Activated T-helper 9 cell treated with anti-CD3 and anti-CD28 coated beads, Interleukin-2, amount 50 U/mL, for 16 hours (primary cell): Measurements from ENCODE around the gene ARHGAP5.

ENCODE experiments used
- DNase-seq: peaks from one replicate; pipeline ENCODE4 v3.0.0-alpha.2; 2020; ENCODE audit warnings: low read depth

The ARHGAP5 gene, protein sequence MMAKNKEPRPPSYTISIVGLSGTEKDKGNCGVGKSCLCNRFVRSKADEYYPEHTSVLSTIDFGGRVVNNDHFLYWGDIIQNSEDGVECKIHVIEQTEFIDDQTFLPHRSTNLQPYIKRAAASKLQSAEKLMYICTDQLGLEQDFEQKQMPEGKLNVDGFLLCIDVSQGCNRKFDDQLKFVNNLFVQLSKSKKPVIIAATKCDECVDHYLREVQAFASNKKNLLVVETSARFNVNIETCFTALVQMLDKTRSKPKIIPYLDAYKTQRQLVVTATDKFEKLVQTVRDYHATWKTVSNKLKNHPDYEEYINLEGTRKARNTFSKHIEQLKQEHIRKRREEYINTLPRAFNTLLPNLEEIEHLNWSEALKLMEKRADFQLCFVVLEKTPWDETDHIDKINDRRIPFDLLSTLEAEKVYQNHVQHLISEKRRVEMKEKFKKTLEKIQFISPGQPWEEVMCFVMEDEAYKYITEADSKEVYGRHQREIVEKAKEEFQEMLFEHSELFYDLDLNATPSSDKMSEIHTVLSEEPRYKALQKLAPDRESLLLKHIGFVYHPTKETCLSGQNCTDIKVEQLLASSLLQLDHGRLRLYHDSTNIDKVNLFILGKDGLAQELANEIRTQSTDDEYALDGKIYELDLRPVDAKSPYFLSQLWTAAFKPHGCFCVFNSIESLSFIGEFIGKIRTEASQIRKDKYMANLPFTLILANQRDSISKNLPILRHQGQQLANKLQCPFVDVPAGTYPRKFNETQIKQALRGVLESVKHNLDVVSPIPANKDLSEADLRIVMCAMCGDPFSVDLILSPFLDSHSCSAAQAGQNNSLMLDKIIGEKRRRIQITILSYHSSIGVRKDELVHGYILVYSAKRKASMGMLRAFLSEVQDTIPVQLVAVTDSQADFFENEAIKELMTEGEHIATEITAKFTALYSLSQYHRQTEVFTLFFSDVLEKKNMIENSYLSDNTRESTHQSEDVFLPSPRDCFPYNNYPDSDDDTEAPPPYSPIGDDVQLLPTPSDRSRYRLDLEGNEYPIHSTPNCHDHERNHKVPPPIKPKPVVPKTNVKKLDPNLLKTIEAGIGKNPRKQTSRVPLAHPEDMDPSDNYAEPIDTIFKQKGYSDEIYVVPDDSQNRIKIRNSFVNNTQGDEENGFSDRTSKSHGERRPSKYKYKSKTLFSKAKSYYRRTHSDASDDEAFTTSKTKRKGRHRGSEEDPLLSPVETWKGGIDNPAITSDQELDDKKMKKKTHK (N-terminal part only)

DNA sequence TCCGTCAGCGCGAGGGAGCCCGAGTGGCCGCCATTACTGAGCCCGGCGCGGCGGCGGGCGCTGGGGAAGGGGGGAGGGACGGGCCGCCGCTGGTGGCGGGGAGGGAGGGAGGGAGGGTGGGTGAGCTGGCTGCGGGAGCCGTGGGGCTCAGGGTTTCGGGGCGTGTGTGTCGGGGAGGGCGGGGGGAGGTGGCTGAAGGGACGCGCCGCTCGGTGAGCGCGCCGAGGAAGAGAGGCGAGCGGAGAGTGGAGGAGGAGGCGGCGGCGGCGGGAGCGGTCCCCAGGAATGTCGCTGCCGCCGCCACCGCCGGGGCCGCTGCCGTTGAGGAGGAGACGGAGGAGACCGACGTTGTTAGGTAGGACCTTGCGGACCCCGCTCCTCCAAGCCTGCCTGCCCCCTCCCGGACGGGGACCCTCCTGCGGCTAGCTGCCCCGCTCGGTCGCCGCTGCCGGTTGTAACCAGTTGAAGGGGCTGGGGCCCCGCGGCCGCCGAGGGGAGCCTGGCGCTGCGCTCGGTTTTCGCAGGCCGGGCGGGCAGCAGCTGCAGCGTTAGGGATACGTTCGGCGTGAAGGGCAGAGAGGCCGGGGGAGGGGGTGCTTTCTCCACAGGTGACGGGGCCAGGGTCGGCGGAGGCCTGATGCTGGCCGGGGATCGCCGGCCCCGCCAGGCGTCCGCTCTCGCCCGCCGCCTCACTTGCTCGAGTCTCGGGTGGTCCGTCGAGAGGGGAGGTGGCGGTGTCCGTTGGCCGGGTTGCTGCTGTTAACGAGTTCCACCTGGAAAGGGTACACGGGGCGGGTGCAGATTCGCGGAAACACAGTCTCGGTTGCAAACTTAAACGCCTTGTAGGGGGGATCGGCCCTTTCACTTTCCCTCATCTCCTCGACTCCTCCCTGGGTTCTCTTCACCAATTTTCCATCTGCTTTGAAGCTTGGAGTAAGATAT lies at the start of gene ARHGAP5:
Gene ARHGAP5 (plus strand): TSS at position 224 of the 942 bp plus-strand sequence. CDS start 13,366 bp downstream, outside the sequence.
- DNase-seq: peak; percentile 68

DNA sequence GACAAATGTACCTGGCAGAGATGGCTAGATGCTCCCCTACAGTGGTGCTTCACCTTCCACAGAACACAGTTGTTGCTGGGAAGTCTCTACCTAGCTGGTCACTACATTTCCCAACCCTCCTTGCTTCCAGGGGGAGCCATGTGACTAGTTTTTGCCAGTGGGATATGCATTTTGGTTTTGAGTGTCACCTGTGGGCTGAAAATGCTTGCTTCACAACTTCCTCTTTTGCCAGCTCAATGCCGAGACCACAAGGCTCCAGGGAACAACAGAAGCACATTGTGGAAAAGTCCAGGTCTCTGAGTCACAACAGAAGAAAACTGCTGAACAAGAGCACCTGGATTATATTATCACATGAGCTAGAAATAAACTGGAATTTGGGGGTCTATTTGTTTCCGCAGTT lies 48.5 kb upstream of the ARHGAP5 start:
- no peak for DNase-seq

DNA sequence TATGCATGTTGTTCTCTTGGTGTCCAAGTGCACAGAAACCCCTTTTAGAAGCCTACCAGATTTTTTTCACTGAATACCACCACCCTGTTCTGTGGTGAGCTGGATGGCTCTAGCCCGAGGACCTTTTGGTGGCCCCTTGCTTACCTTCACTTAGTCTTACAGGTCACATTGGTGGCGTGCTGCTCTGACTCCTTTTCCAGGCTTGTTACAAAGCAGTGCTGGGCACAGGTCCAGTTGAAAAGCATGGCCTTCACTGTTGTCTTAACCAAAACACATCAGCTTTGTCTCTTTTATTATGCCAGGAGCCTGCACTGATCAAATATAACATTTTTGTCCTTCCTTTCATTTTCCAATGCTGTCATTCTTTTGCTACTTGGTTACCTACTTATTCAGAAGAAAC lies 43.6 kb upstream of the ARHGAP5 start:
- no peak for DNase-seq

DNA sequence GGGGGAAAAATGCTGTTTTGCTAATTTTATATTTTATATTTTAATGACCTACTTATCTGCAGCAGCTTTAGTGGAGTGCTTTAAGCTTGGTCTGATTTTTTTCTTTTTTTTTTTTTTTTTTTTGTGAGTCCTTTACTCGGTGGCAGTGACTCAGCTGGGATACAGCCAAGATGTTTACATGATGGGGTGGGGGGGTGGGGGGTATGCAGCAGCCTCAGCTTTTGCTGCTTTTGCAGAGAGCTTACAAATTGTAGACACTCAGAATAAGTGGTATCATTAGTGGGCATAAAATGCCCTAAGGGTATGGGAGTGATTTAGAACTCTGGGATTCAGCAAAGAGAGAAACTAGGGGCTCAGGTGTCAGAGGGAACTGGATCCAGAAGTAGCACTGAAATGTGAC lies 38.2 kb upstream of the ARHGAP5 start:
- DNase-seq: no peak

DNA sequence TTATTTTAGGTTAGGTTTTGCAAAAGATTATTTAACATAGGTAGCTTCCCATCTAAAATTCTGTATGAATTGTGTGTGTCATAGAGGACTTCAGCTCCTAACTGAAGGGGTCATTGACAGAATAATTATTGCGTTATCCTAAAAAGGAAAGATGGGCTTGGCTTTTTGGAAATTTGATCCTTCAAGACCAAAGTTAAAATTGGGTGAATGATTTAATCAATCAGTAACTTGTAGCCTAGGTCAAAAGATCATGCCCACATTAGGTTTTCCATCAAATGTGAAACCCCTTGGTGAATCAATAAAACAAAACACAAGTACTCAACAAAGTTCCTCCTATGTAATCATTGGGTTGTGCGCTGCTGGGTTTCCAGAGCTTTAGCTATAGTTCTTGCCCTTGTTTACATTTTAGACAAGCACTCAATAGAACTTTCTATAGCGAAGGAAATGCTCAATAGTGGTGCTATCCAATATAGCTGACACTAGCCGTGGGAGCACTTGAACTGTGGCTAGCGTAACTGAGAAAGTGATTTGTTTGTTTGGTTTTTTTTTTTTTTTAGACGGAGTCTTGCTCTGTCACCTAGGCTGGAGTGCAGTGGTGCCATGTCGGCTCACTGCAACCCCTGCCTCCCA lies 37.6 kb upstream of the ARHGAP5 start:
- DNase-seq: no peak

DNA sequence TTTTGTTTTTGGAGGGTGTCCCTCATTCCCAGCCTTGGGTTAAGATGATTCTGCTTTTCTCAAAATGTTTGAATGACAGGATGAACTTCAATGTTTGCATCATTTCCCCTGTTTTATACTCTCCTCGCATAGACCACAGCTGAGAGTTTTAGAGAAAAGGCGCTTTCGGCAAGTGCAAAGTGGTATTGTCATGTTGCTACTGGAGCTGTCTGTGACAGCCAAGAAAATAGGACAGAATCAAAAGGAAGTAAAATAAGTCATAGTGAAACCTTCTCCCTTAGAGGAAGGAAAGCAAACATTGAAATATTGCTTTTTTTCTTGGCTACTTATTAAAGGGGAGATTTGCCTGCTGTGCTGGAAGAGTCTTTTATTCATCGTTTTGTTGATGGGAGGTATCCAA lies 33.5 kb upstream of the ARHGAP5 start:
- no peak for DNase-seq

DNA sequence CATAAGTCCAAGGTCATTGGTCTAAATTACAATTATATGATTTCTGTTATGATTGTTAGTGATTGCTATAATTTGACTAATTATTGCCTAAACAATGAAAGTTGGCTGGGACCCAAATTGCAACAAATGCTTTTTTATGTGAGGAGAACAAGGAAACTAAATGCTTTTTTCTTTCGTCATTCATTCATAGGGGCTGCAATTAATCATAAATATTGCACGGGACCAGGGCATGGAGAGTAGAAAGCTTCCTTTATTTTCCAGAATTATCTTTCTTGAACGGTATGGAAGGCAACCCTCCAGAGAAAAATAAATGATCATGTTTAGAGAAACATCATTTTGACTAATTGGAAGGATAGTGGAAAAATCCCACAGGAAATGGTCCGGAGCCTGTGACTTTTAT lies 32.6 kb upstream of the ARHGAP5 start:
- DNase-seq: no peak

DNA sequence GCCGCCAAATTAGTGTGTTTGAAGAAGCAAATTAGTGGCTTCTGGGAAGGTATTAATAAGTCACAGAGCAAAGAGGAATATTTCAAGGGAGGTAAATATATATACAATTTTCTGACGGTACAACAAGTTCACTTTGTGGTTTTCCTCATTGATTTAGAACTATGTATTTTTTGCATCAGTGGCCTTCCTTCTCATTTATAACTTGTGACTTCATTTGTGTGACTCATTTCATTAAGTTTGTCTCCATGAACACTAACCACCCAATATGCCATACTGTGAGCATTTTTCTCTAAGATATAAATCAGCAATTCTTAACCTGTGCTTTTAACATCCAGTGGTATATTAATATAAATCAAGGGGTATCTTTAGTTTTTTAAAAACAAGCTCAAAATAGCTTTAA lies 29.3 kb upstream of the ARHGAP5 start:
- DNase-seq: no peak

DNA sequence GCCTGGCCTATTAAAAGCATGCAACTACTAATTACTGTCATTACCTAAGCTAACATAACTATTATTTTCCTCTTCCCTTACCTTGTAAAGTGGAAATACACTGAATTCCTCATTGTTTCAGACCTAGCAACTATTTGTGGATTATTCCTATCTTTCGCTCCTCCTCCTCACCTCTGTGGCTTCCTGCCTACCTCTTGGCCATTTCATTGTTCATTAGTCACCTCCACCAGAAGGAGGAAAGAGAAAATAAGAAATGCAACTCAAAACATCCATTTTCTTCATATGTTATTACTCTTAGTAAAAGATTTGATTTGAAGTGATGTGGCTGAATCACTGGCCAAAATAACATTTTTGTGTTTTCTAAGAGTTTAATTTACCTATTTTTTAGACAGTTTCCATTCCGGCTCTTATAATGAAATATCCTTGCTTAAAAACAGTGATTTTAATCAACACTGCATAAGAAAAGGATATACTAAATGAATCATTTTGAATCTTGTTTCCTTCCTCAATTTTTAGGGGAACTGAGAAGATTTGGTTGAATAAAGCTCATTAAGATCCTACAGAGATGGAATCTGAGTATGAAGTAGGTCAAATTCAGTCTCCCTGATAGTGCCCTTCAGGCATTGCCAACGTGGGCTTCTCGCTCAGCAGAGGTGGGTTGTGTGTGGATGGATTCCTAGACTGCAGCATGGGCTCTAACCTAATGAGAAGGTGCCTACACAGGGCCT lies 27.6 kb upstream of the ARHGAP5 start:
- no peak for DNase-seq

DNA sequence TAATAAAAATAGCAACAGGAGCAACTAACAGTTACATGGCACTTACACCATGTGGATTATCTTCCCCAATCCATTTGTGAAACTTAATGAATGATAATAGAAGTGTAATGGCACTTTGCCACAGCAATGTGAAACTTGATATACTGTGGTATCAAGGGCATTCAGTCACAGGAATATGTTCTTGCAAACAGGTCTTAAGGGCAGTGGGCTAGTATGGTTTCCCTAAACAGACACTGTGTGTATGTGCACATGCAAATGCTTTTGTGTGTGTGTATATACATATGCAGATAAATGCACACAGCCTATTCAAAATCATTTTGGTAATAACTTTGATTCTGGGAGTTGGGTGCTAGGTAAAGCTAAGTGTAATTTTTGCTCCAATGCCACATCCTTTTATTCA lies 26.2 kb upstream of the ARHGAP5 start:
- DNase-seq: no peak

DNA sequence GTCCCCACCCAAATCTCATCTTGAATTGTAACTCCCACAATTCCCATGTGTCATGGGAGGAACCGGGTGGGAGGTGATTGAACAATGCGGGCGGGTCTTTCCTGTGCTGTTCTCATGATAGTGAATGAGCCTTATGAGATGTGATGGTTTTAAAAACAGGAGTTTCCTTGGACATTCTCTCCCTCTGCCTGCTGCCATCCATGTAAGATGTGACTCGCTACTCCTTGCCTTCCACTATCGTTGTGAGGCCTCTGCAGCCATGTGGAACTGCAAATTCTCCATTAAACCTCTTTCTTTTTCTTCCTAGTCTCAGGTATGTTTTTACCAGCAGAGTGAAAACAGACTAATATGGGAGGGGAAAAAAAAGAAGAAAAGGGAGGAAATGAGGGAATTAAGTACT lies 22.6 kb upstream of the ARHGAP5 start:
- no peak for DNase-seq

DNA sequence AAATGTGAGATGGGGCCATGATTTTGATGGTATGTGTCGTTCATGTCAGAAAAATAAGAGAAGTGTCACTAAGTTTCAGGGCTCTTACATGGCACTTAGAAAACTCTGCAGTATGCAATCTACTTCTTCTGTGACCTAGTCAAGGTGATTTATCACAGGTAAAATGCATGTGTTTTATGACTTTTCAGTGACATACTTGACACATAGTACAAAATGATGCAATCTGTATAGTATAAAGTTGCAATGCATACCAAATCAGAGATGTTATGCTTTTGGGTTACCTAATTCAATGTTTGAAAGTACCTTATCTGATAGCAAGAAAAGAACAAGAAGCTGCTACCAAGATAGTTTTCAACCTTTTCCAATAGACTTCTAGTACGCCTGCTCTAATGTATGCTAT lies 21.9 kb upstream of the ARHGAP5 start:
- no peak for DNase-seq

DNA sequence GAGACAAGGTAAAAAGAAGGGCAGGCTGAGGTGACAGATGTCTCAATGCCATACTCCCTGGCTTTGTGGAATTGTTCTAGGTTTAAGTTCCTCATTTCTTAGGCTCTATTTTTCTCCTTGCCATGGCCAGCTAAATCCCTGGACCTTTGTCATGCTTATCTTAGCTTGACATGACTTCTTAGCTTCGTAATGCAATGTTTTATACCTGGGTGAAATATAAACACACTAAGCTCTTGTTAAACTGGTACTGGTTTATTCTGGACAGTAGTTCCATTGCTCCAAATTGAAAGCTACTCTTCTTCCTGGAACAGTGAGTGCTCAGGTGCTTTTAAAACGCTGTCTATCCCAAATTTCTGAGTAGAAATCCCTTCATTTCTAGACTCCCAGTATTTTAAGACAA lies 17.4 kb upstream of the ARHGAP5 start:
- no peak for DNase-seq

DNA sequence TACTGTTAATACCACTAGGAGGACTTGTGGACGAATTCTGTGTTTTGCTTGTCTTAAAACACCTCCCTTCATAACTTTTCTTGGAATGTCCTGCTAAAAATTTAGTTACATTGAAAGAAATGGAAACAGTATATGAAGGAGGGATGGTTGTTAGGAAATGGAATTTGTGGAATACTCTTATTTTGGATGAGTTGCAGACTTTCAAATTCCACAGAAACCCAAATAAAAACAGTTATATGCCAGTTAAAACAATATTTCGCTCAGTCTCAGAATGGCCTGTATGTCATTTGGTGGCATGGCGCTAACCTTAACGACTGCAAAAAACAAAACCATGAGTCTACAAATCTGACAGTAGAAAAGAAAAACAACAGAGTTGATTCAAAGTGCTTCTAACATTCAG lies 12.2 kb upstream of the ARHGAP5 start:
- DNase-seq: no peak

DNA sequence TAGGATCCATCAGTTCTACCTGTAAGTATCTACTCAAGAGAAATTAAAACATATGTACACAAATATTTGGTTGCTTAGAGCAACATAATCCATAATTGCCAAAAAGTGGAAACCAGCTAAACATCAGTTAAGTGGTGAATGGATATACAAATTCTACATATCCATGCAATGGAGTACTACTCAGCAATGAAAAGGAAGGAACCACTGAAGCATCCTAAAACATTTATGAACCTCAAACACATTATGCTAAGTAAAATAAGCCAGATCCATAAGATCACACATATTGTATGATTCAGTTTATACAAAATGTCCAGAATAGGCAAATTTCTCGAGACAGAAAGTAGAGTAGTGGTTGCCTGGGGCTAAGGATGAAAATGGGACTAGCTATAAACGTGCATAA lies 8.4 kb upstream of the ARHGAP5 start:
- DNase-seq: no peak

DNA sequence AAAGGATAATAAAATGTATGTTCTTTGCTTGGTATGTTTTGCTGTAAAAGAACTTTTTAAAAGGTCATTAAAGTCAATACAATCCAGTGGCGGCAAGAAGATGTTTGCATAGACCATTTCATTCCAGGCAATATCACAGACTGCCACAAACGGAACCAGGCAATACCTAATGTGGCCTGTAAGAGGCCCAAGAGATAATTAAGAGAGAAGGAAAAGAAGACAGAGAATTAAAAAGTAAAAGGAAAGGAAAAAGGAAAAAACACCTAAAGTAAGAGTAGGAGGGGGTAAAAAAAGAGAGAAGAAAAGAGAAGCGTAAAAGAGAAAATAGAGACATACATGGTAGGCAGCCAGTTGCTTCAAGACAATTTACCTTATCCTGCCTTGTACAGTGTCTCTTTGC lies 6.8 kb upstream of the ARHGAP5 start:
- DNase-seq: no peak

DNA sequence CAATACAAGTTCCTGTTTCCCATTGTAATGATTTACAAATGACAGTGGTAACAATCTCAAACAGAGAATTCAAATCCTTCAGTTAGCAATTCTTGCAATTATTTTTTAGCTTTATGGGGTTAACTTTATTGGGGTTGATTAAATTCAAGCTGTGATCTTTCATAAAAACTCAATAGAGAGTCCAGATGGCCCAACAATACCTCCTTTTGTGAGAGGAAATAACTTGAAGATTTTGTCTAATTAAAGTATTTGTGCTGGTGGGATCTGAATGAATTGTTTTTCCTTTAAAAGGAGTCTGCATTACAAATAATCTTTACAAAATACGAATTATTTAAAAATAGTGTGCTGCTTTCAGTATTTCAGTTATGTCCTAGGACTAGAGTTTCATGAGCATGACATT lies 4.4 kb upstream of the ARHGAP5 start:
- no peak for DNase-seq

DNA sequence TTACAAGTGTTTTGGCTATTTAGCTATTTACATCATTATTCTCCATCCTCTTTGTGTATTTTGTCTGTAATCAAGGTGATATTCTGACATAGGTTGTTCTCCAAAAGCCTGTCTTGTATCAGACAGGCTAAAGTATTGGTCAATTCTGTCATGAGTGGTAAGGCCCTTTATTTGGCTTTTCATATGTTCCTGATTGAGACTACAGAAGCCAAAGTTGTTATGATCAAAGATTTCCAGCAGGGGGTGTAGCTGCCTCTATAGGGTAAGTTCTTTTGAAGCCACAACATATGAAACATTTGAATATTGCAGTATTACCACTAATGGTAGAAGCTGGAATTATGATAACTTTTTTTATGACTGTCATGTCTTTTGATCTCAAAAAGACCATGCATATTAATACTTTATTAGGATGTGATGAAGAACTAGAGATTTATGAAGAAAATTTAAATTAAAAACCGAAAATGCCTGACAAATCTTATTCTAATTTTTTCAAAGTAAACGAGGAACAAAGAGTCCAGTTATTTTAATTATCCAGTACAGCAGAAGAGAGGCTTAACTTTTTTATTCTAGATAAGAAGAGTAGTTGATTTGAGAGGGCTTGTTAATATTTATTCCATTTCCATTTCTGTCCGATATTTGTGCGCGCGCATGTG lies 3.4 kb upstream of the ARHGAP5 start:
- no peak for DNase-seq

DNA sequence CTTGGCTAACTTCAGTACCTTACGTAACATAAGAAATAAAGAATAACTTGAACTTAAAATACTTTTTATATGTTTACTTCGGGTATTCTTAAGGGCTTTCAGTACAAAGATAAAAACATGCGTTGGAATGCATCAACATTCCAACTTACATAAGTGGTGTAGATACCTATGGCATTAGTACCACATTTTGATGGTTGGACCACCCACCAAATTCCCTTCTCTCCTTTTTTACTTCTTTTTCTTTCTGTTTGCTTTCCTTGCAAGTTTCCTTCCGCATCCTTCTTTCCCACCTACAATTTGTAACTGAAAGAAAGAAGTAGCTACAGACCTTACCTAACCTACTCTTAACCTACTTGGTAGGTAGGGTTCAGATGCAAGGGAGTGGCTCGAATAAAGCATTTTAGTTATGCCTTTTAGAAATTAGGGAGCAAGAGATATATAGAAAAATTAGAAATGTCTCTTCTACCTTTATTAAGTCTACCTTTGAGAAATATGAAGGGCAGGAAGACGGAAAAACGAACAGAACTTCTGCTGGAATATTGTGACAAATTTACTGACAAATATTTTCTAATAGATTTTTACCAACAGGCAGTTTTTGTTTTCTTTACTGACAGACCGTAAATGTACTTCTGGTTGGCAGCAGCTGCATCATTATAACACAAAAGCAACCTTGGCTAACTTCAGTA lies 2.1 kb upstream of the ARHGAP5 start:
- DNase-seq: no peak
